GM10847 (cell line): ENCODE results near the gene MTHFD1L.

Experiments
- POLR2A ChIP-seq: IDR thresholded peaks from 2 replicates; pipeline ENCODE4 v1.6.1; 2011; ENCODE audit not compliant: insufficient read length; ENCODE audit errors: extremely low read depth

The MTHFD1L gene

DNA sequence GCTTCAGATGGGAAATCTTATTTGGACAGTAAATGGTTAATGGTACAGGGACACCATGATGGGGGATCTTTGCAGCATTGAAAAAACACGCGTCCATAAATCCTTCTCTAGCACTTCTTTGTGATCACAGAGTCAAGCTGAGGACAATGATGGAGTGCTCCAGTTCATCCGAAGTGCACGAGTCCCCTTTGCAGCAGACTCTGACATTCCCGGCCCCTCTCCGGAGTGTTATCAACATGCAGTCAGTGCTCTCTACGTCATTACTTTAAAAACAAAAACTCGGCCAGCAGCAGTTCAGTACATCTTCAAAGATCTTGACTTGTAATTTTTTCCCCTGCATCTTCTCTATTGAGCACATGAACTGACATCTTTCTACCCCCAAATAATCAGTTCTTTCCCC, 188.8 kb downstream of the MTHFD1L start:
- TF ChIP-seq POLR2A: no peak

- no peak for TF ChIP-seq POLR2A
These were observed 190.9 kb downstream of the MTHFD1L start for GRCh38 chr6:151056230-151056907.

DNA sequence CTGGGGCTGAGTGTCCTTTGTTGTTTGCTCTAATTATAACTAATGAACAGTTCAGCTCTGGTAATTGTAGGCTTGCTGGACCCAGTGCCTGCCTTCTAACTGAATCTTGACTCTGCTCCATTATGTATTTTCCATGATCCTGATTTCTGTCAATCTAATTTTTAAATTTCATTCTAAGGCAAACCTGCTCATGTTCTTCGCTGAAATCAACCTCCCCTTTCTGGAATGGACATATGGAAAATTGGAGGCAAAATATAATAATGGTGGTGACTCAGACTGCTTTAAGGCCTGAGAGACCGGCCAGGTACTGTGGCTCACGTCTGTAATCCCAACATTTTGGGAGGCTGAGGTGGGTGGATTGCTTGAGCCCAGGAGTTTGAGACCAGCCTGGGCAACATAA, 191.6 kb downstream of the MTHFD1L start:
- no peak for TF ChIP-seq POLR2A

DNA sequence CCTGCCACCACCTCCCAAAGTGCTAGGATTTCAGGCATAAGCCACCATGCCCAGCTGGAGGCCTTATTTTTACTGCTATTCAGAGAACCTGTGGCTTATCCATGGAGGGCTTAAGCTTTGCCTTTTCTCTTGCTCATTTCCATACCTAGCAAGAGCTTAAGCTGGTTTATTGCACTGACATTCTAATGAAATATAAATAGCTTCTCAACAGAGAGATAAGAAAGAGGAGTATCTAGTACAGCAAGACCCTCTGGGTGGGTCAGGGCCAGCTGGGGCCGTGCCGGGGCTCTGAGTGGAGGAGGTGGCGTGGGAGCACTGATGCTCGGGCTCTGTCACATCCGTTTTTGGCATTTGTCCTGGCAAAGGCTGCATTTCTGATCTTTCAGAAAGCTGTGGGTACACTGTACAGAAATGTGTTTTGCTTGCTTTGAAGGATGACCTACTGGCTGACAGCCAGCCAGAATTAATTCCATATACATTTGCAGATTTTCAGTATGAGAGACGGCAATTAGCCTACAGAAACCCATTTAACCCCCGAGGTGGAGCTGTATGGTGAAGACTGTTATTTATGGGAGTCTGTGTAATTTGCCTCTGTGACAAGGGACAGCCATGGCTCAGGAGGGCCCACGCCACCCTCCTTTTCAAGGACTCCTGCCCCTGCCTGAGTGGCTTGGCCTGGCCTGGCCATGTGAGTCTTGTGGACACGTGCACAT, 192.7 kb downstream of the MTHFD1L start:
- no peak for TF ChIP-seq POLR2A

DNA sequence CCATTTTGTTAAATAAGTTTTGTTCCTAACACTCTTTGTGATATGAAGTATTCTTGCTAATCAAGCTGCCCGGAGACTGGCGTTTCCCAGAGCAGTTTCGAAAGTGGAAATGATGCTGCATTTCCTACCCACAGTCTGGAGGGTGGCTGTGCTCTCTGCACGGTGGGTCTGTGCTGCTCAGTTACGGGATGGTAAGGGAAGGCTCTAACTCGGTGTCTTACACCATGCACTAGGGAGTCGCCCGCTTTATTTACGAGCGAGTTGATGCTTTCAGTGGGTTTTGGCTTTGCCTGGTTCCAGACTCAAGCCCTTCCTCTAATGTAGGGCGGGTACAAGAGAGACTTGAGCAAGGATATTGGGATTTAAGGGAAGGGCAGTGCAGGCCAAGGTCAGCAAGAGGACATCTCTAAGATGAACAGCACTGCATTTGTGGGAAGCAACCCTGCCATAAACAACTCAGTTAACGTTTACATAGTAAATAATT, 194.2 kb downstream of the MTHFD1L start:
- no peak for TF ChIP-seq POLR2A

DNA sequence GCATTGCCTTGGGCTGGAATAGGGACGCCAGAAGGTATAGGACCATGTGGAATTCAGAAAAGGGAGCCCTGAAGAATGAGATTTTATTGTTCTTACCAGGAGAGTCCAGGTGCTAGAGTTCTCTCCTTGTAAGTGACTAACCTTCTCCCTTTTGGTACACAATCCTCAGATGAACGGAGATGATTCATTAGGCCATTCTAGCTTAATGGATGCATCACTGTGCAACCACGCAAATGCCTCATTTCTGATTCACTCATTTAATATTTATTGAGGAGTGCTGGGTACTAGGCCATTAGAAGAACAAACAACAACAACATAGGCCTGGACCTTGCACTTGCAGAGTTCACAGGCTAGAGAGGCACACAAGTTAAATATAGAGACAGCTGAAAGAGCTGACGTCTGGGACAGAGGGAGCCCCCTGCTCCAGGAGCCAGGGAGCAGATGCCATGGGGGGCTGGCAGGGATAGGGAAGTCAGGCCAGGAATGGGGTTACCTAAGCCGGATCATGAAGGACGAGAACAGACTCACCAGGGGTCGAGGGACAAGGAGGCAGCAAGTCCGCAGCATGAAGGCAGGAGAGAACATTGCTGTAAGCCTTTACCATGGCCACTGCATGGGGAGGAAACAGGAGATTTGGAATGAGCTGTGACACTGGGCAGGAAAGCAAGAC, 194.7 kb downstream of the MTHFD1L start:
- TF ChIP-seq POLR2A: no peak

GRCh38 chr6:151060766-151061531, 195.4 kb downstream of the MTHFD1L start:
- no peak for TF ChIP-seq POLR2A

DNA sequence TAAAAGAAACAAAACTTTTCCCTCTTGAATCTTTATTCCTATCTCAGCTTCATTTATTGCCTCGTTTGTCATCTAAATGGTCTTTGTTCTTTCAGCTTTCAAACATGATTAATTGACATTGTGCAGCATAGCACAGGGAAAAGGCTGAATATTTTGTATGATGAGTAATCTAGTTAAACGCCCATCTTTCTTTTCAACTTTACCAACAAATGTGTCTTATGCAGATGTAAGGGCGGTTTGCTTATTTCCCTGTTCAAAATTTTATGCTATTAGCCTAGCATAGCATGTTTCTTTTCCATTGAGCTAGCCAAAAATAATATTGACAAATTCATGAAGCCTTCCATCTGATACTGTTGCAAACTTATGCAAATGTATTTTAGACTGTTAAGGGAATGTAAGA, 197.8 kb downstream of the MTHFD1L start:
- TF ChIP-seq POLR2A: no peak

DNA sequence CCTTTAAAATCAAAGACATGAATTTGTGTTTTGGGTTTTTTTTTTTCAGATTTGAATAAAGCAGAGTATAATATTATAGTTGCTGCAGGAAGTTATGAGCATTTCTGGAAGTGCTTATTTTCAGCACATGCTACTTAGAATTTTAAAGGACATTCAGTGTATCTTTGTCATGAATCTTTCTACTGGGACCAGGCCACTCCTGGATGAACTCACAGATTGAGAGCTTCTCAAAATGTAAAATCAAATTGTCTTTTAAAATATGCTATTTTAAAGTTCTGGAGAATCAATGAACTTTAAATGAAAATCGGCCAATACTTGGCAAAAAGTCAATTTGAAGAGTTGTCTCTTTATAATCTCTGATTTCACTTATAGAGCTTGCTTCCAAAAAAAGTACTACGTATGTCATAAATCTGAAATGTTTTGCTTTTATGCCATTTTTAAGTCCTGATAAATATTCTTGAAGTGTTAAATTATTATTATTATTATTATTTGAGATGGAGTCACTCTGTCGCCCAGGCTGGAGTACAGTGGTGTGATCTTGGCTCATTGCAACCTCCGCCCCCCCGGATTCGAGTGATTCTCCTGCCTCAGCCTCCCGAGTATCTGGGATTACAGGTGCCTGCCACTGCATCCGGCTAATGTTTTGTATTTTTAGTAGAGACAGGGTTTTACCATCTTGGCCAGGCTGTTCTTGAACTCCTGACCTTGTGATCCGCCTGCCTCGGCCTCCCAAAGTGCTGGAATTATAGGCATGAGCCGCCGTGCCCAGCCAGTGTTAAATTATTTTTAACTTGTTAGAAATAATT, 198.5 kb downstream of the MTHFD1L start:
- no peak for TF ChIP-seq POLR2A

- TF ChIP-seq POLR2A: no peak
These were observed 199.7 kb downstream of the MTHFD1L start for GRCh38 chr6:151065027-151065815.

- TF ChIP-seq POLR2A: no peak
These were observed 202.4 kb downstream of the MTHFD1L start for GRCh38 chr6:151067684-151068596.

DNA sequence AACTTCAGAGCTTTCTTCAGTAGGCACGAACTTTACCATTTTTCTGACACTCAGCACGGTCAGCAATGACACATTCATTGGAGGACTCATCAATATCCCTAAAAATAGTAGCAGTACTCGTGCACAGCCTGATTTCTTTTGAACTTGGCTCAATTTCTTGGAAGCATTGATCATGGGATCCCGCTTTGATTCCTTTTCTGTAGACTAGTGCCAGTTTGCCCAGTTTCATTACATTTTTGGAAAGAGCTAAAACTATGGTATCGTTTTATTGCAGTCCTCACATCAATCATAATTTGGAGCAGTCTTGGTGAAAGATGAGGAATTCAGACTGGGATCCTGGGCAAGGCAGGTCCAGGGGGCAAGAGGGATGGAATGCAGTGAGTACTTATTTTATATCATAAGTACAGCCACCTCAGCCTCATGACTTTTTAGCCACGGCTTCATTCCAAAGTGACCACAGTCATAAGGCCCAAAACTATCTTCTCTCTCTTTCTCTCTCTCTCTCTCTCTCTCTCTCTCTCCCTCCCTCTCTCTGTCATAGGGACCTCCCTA, 203.3 kb downstream of the MTHFD1L start:
- no peak for TF ChIP-seq POLR2A
